Measurements from ENCODE around the gene CRISPLD2. TPM values are rescaled to one million over a fixed set of nuclear protein-coding genes. Genes with fewer than 3 reads are reported as not detected.

CRISPLD2 gene
- total and polyA plus RNA-seq, 9 of the 15 experiments (the other 6 are each of a cell fraction or from before 2014, with no cell fraction given): 0.03 to 0.24 (median 0.04) TPM; not detected in 4

GRCh38 chr16:84874004-84874435 lies 54.2 kb downstream of the CRISPLD2 start:
- no peak for FAIRE-seq
- no peak for TF ChIP-seq NFYB (IDR thresholded peaks at IDR 0.05; ENCODE audit: extremely low read depth, insufficient read length)
- no peak for TF ChIP-seq ZNF354B (CRISPR knock-in tag; IDR thresholded peaks at IDR 0.05)
- TF ChIP-seq CHCHD3 (CRISPR knock-in tag; IDR thresholded peaks at IDR 0.05): no peak
- peak in 1 of 2 experiments; percentile 98; a peak in 2 of 4 replicates for TF ChIP-seq MLLT1 (IDR thresholded peaks at IDR 0.05)
- TF ChIP-seq SMARCA5 (IDR thresholded peaks at IDR 0.05): peak; percentile 84
- TF ChIP-seq GATA2 (CRISPR knock-in tag; IDR thresholded peaks at IDR 0.05): no peak
- TF ChIP-seq ZSCAN32 (CRISPR knock-in tag; IDR thresholded peaks at IDR 0.05): no peak
- no peak for TF ChIP-seq PHB (CRISPR knock-in tag; IDR thresholded peaks at IDR 0.05)
- TF ChIP-seq HEY1 (CRISPR knock-in tag; IDR thresholded peaks at IDR 0.05; ENCODE audit: borderline replicate concordance): no peak
- no peak for TF ChIP-seq ZNF280A (IDR thresholded peaks at IDR 0.05; ENCODE audit: low read depth, partially characterized antibody)
- no peak for TF ChIP-seq ZFPM2 (CRISPR knock-in tag; IDR thresholded peaks at IDR 0.05)
- 0 out of 2 replicates have a peak, but pooled peaks have one; percentile 65 for TF ChIP-seq HLTF (IDR thresholded peaks at IDR 0.05)
- no peak for TF ChIP-seq ESRRA (IDR thresholded peaks at IDR 0.05; ENCODE audit: borderline replicate concordance, low read depth)
- TF ChIP-seq ETV1 (tag; conservative IDR thresholded peaks at IDR 0.05; ENCODE audit: low read depth): no peak
- no peak for TF ChIP-seq C11orf30 (IDR thresholded peaks at IDR 0.05; ENCODE audit: low read depth)
- no peak for TF ChIP-seq NRF1 (conservative IDR thresholded peaks at IDR 0.05 in 1 of 2, IDR thresholded peaks at IDR 0.05 in 1 of 2)
- TF ChIP-seq CBFA2T3 (IDR thresholded peaks at IDR 0.05): no peak
- peak in 1 of 2 experiments; percentile 53; a peak in 1 of 3 replicates for TF ChIP-seq CBX3 (IDR thresholded peaks at IDR 0.05; ENCODE audit: borderline replicate concordance in 1 of 2, low read length in 2 of 2)
- peak; percentile 98 for TF ChIP-seq ZBTB17 (CRISPR knock-in tag; IDR thresholded peaks at IDR 0.05)
- no peak for TF ChIP-seq HDAC8 (tag; IDR thresholded peaks at IDR 0.05)
- no peak for TF ChIP-seq ELF1 (tag; IDR thresholded peaks at IDR 0.05)
- TF ChIP-seq HDAC2 (IDR thresholded peaks at IDR 0.05): 0 out of 2 replicates have a peak, but pooled peaks have one; percentile 40
- TF ChIP-seq PCBP2 (IDR thresholded peaks at IDR 0.05; ENCODE audit: low read depth, low read length, poor library complexity, severe bottlenecking): no peak

More at GRCh38 chr16:84874004-84874435, 54.2 kb downstream of the CRISPLD2 start:
- H4K20me1 ChIP-seq (replicated peaks; ENCODE audit: control insufficient read depth, insufficient read depth, low read length): no peaks in the 10 kb centered on the region
- DNase-seq (ENCODE audit: extremely low read depth in 1 of 4, low spot score in 3 of 4): no peak
- no peaks in the 10 kb centered on the region for H3K79me2 ChIP-seq (ENCODE audit: control insufficient read depth, insufficient read depth, low read length)
- no peak overlapping the region for H3K27ac ChIP-seq (ENCODE audit: extremely low read depth, low read depth, low read length)
- no peak overlapping the region for H3K9ac ChIP-seq (ENCODE audit: insufficient read depth in 1 of 2, low read depth in 2 of 2, low read length in 2 of 2)
- ATAC-seq: no peak
- BruUV-seq (replicated peaks): no TSS peak
- no peaks in the 10 kb centered on the region for H3K9me3 ChIP-seq (replicated peaks; ENCODE audit: control insufficient read depth, insufficient read depth, low read depth, low read length)
- no peaks in the 10 kb centered on the region for H3K9me1 ChIP-seq (ENCODE audit: control insufficient read depth, insufficient read depth, low read length)
- ChIA-PET CTCF (ENCODE audit: low intra/inter-chr PET ratio) (interaction anchor here (0.6 to 0.7 kb wide), 2 partner anchors 119 to 152 kb away, joined by 3 read pairs; no protein-coding TSS in a partner anchor), POLR2A (interaction anchor here (0.7 to 2.7 kb wide), 5 partner anchors 9 to 796 kb away, joined by 3 to 9 read pairs (median 4); no protein-coding TSS in a partner anchor)
- peaks cover 9 to 13% of the 10 kb centered on the region in 2 experiments for H3K27me3 ChIP-seq (ENCODE audit: control insufficient read depth in 2 of 2, insufficient read depth in 2 of 2, low read length in 2 of 2)
- H3K4me2 ChIP-seq (ENCODE audit: insufficient read depth, low read length): no peak overlapping the region
- 17% methylated on average over 4 of the region's 4 CpGs for WGBS (ENCODE audit: insufficient coverage, low coverage, missing lambda C conversion rate)
- intact Hi-C loops (cut with micrococcal nuclease): no loop called here
- no peaks in the 10 kb centered on the region for H3K36me3 ChIP-seq (ENCODE audit: control insufficient read depth, insufficient read depth, low read length)
- H3K4me1 ChIP-seq (replicated peaks in 1 of 2; ENCODE audit: control insufficient read depth in 2 of 2, insufficient read depth in 2 of 2, low read length in 2 of 2): peaks cover 9 to 11% of the 10 kb centered on the region in 2 experiments
- in situ Hi-C loops (cut with MboI): no loop called here
- H3K4me3 ChIP-seq: no peak overlapping the region
- peak overlapping the region; percentile 0; the same call in 1 of the 2 replicates for H2AFZ ChIP-seq (ENCODE audit: low read depth, low read length)
